ENCODE results near the gene MED13L. TPM values are rescaled to one million over a fixed set of nuclear protein-coding genes. Genes with fewer than 3 reads are reported as not detected.

MED13L gene
- polyA plus RNA-seq, 1 donor (not counting 4 experiments of a cell fraction or from before 2014, with no cell fraction given), result 31.7 TPM

DNA sequence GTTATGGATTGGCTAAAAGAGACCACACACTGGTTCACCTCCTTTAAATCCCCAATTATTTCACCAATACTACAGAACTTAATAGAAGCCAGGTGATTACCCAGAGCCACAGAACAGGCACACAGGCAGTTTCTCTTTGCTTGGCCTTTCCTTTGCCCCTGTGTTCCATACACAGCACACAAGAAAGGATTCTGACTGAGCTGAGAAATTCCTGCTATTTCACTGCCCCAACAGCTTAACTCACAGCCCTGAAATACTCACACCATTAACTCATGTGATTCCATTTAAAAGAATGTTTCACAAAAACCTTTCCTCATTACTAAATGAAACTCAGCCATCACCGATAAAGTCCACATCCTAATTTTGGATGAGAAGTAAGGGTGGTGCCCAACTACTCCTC is 133.6 kb downstream of the MED13L start:
- H3K36me3 ChIP-seq (ENCODE audit: control insufficient read depth in 2 of 2, extremely low read depth in 1 of 2, insufficient read depth in 2 of 2, low read length in 2 of 2), result no peaks in the 10 kb centered on the region
- peak overlapping the region; percentile 68 for H3K27ac ChIP-seq (ENCODE audit: control insufficient read depth, insufficient read depth, low read length)
- no peaks in the 10 kb centered on the region for H3K27me3 ChIP-seq (ENCODE audit: control insufficient read depth, extremely low read depth, insufficient read depth, low read length)
- no peak overlapping the region for H2AFZ ChIP-seq (ENCODE audit: control insufficient read depth, low read length)
- no peaks in the 10 kb centered on the region for H4K20me1 ChIP-seq (ENCODE audit: control insufficient read depth, extremely low read depth, insufficient read depth, low read length)
- peaks cover 2% of the 10 kb centered on the region for H3K9me1 ChIP-seq (ENCODE audit: control insufficient read depth, extremely low read depth, insufficient read depth, low read length)
- H3K4me2 ChIP-seq (ENCODE audit: control insufficient read depth, extremely low read depth, insufficient read depth, low read depth, low read length), result peak overlapping the region; percentile 69
- H3K4me3 ChIP-seq (ENCODE audit: control insufficient read depth in 2 of 3, extremely low read depth in 1 of 3, insufficient read depth in 2 of 3, low read depth in 1 of 3, low read length in 3 of 3), result peak overlapping the region in 1 of 3 experiments; percentile 12
- DNase-seq (ENCODE audit: low read depth, low spot score) (no peak), FAIRE-seq (peak; percentile 57)
- no peak overlapping the region for H3K9ac ChIP-seq (ENCODE audit: control insufficient read depth, extremely low read depth, insufficient read depth, low read length)
- dilution Hi-C loops (cut with MboI; ENCODE audit: extremely low pct_ligation_motif_present, low sequenced_read_pairs), result no loop called here
- peaks cover 34% of the 10 kb centered on the region for H3K4me1 ChIP-seq (ENCODE audit: control insufficient read depth, extremely low read depth, insufficient read depth, low read length)
- no peaks in the 10 kb centered on the region for H3K9me3 ChIP-seq (ENCODE audit: control insufficient read depth, low read depth, low read length)
- peaks cover 87% of the 10 kb centered on the region for H3K79me2 ChIP-seq (ENCODE audit: control insufficient read depth, insufficient read depth, low read length)
- TF ChIP-seq, protein P1, sequence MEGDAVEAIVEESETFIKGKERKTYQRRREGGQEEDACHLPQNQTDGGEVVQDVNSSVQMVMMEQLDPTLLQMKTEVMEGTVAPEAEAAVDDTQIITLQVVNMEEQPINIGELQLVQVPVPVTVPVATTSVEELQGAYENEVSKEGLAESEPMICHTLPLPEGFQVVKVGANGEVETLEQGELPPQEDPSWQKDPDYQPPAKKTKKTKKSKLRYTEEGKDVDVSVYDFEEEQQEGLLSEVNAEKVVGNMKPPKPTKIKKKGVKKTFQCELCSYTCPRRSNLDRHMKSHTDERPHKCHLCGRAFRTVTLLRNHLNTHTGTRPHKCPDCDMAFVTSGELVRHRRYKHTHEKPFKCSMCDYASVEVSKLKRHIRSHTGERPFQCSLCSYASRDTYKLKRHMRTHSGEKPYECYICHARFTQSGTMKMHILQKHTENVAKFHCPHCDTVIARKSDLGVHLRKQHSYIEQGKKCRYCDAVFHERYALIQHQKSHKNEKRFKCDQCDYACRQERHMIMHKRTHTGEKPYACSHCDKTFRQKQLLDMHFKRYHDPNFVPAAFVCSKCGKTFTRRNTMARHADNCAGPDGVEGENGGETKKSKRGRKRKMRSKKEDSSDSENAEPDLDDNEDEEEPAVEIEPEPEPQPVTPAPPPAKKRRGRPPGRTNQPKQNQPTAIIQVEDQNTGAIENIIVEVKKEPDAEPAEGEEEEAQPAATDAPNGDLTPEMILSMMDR (optimal IDR thresholded peaks at IDR 0.05 in 1 of 3, IDR thresholded peaks at IDR 0.05 in 1 of 3, conservative IDR thresholded peaks at IDR 0.05 in 1 of 3; ENCODE audit: extremely low read depth in 1 of 3, insufficient read depth in 2 of 3, low read length in 3 of 3), result no peak
- TF ChIP-seq EZH2 (IDR thresholded peaks at IDR 0.05; ENCODE audit: low read length), result no peak

DNA sequence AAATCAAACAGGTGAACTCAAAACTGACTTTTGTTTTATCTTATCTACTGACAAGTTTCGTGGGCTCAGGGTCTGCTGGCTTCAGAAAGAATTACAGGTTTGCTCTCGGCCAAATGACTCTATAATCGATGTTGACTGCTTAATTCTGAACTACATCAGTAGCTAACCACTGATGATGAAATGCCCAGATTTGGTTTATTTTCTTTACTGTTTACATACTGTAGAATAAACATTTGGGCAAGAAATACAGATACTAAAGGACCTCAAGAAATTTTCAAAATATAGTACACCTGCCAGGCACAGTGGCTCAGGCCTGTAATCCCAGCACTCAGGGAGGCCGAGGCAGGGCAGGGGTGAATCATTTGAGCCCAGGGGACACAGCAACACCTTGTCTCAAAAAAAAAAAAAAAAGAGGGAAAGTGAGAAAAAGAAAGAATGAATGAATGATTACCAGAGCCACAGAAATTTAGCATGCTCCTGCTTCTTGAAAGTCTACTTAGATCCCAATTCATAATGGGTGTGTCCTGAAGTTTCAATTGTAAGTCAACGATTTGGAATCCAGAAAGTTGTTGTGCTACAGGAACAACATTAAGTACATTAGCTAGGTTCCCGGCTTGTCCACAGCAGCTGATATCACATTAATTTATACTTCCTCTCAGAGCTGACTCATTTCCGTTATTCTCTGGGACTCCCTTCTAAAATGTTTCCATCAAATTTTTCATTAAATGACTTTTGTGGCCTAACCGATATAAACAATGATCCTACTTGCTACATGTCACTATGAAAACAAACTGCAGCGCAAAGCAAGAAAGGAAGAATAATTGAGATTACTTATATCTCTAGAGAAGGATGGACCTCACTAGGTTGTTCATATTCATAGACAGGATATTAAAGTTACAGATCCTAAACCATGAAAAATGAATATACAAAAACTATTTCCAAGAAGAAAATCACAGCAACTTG is 134.3 kb downstream of the MED13L start:
- FAIRE-seq (peak; percentile 64), DNase-seq (ENCODE audit: low read depth, low spot score) (no peak)
- H4K20me1 ChIP-seq (ENCODE audit: control insufficient read depth, extremely low read depth, insufficient read depth, low read length), result no peaks in the 10 kb centered on the region
- H3K79me2 ChIP-seq (ENCODE audit: control insufficient read depth, insufficient read depth, low read length), result peaks cover 88% of the 10 kb centered on the region
- TF ChIP-seq EZH2 (IDR thresholded peaks at IDR 0.05; ENCODE audit: low read length), result no peak
- TF ChIP-seq, protein P1 (optimal IDR thresholded peaks at IDR 0.05 in 1 of 3, IDR thresholded peaks at IDR 0.05 in 1 of 3, conservative IDR thresholded peaks at IDR 0.05 in 1 of 3; ENCODE audit: extremely low read depth in 1 of 3, insufficient read depth in 2 of 3, low read length in 3 of 3), result no peak
- H3K4me3 ChIP-seq (ENCODE audit: control insufficient read depth in 2 of 3, extremely low read depth in 1 of 3, insufficient read depth in 2 of 3, low read depth in 1 of 3, low read length in 3 of 3), result peak overlapping the region in 2 of 3 experiments; percentile 29 to 30
- no peak overlapping the region for H2AFZ ChIP-seq (ENCODE audit: control insufficient read depth, low read length)
- H3K4me1 ChIP-seq (ENCODE audit: control insufficient read depth, extremely low read depth, insufficient read depth, low read length), result peaks cover 41% of the 10 kb centered on the region
- peak overlapping the region; percentile 68 for H3K27ac ChIP-seq (ENCODE audit: control insufficient read depth, insufficient read depth, low read length)
- dilution Hi-C loops (cut with MboI; ENCODE audit: extremely low pct_ligation_motif_present, low sequenced_read_pairs), result no loop called here
- H3K9me1 ChIP-seq (ENCODE audit: control insufficient read depth, extremely low read depth, insufficient read depth, low read length), result peaks cover 2% of the 10 kb centered on the region
- no peak overlapping the region for H3K9ac ChIP-seq (ENCODE audit: control insufficient read depth, extremely low read depth, insufficient read depth, low read length)
- no peaks in the 10 kb centered on the region for H3K27me3 ChIP-seq (ENCODE audit: control insufficient read depth, extremely low read depth, insufficient read depth, low read length)
- no peaks in the 10 kb centered on the region for H3K36me3 ChIP-seq (ENCODE audit: control insufficient read depth in 2 of 2, extremely low read depth in 1 of 2, insufficient read depth in 2 of 2, low read length in 2 of 2)
- no peaks in the 10 kb centered on the region for H3K9me3 ChIP-seq (ENCODE audit: control insufficient read depth, low read depth, low read length)
- H3K4me2 ChIP-seq (ENCODE audit: control insufficient read depth, extremely low read depth, insufficient read depth, low read depth, low read length), result peak overlapping the region; percentile 69

All from keratinocyte (primary cell).